Loucy (cell line): Measurements from ENCODE around the gene KPNA4.

Experiments used
- EZH2phosphoT487 ChIP-seq: fragments of 200-600 bp; IDR thresholded peaks from 2 replicates; pipeline ENCODE4 v1.6.1; 2018; ENCODE audit warnings: antibody characterized with exemption, mild to moderate bottlenecking, moderate library complexity, borderline replicate concordance
- TF ChIP-seq, protein P1 (sequence below): fragments of 200-600 bp; sonication (generic); conservative IDR thresholded peaks from 2 replicates; pipeline ENCODE4 v1.5.1; 2014; ENCODE audit warnings: mild to moderate bottlenecking, antibody characterized with exemption, low read length

DNA sequence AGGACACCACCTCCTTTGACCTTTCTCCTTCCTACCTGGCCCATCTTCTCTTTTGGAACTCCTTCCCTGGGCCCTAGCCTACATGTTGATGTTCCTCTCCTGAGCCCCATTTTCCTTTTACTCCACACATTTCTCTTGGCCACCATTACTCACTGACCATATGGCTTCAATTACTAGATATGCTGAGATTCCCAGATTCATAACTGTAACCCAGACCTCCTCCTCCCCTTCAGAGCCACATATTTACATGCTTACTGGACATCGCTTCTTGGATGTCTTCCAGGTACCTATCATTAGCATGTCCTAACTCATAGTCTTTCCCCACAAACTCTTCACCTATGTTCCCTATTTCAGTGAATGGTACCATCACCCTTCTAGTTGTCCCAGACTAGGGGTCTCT, 91.4 kb downstream of the KPNA4 start:
- TF ChIP-seq, protein P1, sequence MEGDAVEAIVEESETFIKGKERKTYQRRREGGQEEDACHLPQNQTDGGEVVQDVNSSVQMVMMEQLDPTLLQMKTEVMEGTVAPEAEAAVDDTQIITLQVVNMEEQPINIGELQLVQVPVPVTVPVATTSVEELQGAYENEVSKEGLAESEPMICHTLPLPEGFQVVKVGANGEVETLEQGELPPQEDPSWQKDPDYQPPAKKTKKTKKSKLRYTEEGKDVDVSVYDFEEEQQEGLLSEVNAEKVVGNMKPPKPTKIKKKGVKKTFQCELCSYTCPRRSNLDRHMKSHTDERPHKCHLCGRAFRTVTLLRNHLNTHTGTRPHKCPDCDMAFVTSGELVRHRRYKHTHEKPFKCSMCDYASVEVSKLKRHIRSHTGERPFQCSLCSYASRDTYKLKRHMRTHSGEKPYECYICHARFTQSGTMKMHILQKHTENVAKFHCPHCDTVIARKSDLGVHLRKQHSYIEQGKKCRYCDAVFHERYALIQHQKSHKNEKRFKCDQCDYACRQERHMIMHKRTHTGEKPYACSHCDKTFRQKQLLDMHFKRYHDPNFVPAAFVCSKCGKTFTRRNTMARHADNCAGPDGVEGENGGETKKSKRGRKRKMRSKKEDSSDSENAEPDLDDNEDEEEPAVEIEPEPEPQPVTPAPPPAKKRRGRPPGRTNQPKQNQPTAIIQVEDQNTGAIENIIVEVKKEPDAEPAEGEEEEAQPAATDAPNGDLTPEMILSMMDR: no peak
- TF ChIP-seq EZH2phosphoT487: no peak
